Epithelial cell of esophagus (primary cell): ENCODE measurements around the gene SEMA5A.

Source experiments
- DNase-seq: peaks from one replicate; pipeline ENCODE4 v3.0.0; 2010; ENCODE audit warnings: low read depth
- H3K4me3 ChIP-seq: 2 replicates; pipeline ENCODE4 v1.5.1; 2011; ENCODE audit warnings: mild to moderate bottlenecking, low read length, control low read depth
- CTCF ChIP-seq: IDR thresholded peaks from 2 replicates; pipeline ENCODE4 v1.5.1; 2011; ENCODE audit warnings: low read depth, mild to moderate bottlenecking, low read length, control low read depth, inconsistent platforms; ENCODE audit not compliant: insufficient read depth; ENCODE audit errors: missing control alignments

The SEMA5A gene

GRCh38 chr5:9502050-9502834, 43.6 kb downstream of the SEMA5A start:
- H3K4me3 ChIP-seq: no peak overlapping the region
- no peak for TF ChIP-seq CTCF
- DNase-seq: no peak

GRCh38 chr5:9500625-9501024, 45.2 kb downstream of the SEMA5A start:
- DNase-seq: no peak
- no peak for TF ChIP-seq CTCF
- H3K4me3 ChIP-seq: no peak overlapping the region

GRCh38 chr5:9500193-9500592, 45.7 kb downstream of the SEMA5A start:
- no peak overlapping the region for H3K4me3 ChIP-seq
- DNase-seq: no peak
- no peak for TF ChIP-seq CTCF

GRCh38 chr5:9499498-9499876, 46.4 kb downstream of the SEMA5A start:
- DNase-seq: no peak
- no peak for TF ChIP-seq CTCF
- H3K4me3 ChIP-seq: no peak overlapping the region

- TF ChIP-seq CTCF: peak; percentile 81
- no peak overlapping the region for H3K4me3 ChIP-seq
- DNase-seq: peak; percentile 67
Observed at GRCh38 chr5:9498541-9499497, 47.1 kb downstream of the SEMA5A start.

GRCh38 chr5:9497347-9497746, 48.5 kb downstream of the SEMA5A start:
- no peak overlapping the region for H3K4me3 ChIP-seq
- no peak for DNase-seq
- TF ChIP-seq CTCF: no peak
